Placental epithelial cell (primary cell): ENCODE measurements around the gene FAM163A. TPM values are rescaled to one million over a fixed set of nuclear protein-coding genes. Genes with fewer than 3 reads are reported as not detected.

Experiments used
- total RNA-seq: library from RNA; depleted of rRNA; stranded (reverse); fragments of >200 nt; gene quantifications from 2 replicates; pipeline ENCODE4 v1.2.3, GENCODE V29; 2012

FAM163A gene
- not detected in 2 replicates for total RNA-seq

GRCh38 chr1:179742717-179743678, at the start of gene FAM163A:
Gene FAM163A (plus strand): TSS chr1:179743291. CDS start chr1:179813098, 69,807 bp downstream.

Other genes with a start within 250 kb of the FAM163A start
- gene NPHS2, start 167.3 kb upstream of the FAM163A start, total RNA-seq = not detected in 2 replicates
- 0.11 TPM in 1 of 2 replicates, not detected in the other for gene TDRD5, start 151.5 kb upstream of the FAM163A start, total RNA-seq
- gene TOR1AIP2, start 134.5 kb downstream of the FAM163A start, total RNA-seq = 104 and 151 TPM in 2 replicates
- 48.8 and 51.0 TPM in 2 replicates for gene TOR1AIP1, start 139.0 kb downstream of the FAM163A start, total RNA-seq
- gene CEP350, start 211.5 kb downstream of the FAM163A start, total RNA-seq = 51.5 and 54.6 TPM in 2 replicates